ENCODE measurements around the gene METTL27.

GRCh38 chr7:73827567-73828106 lies 14.7 kb downstream of the METTL27 start:
- TF ChIP-seq CTCF (IDR thresholded peaks at IDR 0.05) (no peak), POLR2AphosphoS5 (IDR thresholded peaks at IDR 0.05) (peak in 2 of 3 donors; percentile 36 to 43), EP300 (IDR thresholded peaks at IDR 0.05; ENCODE audit: low read depth) (no peak)

Measured in transverse colon (tissue), 4 donors.